Activated CD4-positive, alpha-beta T cell treated with anti-CD3 and anti-CD28 coated beads, Interleukin-2, amount 50 U/mL, for 24 hours (primary cell): ENCODE data around the gene OSGEPL1.
"Not testable (repeated sequence)": the region's sequence is repeated elsewhere in the genome, so short reads cannot be mapped to it uniquely, and the experiment has no call there.

Experiments used
- DNase-seq, 2 donors: peaks; one replicate each; pipeline ENCODE4 v3.0.0-alpha.2; 2020; ENCODE audit warnings: low read depth in 1 of 2, low spot score in 1 of 2

OSGEPL1 gene, protein sequence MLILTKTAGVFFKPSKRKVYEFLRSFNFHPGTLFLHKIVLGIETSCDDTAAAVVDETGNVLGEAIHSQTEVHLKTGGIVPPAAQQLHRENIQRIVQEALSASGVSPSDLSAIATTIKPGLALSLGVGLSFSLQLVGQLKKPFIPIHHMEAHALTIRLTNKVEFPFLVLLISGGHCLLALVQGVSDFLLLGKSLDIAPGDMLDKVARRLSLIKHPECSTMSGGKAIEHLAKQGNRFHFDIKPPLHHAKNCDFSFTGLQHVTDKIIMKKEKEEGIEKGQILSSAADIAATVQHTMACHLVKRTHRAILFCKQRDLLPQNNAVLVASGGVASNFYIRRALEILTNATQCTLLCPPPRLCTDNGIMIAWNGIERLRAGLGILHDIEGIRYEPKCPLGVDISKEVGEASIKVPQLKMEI

DNA sequence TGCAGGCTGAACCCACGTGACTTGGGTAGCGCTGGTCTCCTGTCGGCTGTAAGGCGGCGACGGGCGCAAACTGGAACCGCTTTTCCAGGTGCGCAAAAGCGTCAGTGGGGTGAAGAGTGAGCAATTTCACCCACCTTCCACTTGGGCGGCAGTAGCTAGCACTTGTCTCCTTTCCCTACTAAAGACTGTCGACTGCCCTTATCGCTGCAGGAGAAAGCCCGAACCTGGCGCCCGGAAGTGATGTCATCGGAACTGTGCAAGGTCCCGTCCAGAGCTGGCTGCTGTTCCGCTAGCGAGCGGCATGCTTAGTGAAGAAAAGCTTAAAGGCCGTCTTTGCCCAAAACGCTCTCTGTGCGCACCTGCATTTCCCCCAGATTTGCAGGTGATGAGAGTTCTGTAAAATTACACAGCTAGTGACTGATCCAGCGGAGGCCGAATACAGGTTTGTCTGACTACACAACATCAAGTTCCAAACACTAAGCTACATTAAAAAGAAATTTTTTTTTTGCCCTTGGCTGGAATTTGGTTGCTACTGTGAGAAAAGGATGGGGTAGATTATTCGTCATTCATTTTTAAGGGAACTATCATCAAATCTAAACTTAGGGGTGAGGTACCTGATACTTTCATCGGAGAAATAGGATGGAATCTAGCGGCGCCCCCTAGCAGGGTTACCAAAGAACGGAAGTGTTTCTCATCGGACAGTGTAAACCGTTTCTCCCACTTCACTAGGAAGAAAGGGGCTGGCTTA is at the start of gene OSGEPL1:
Gene OSGEPL1 (minus strand): TSS at position 242 of the 748 bp plus-strand sequence. CDS start 1,152 bp downstream, outside the sequence.
- DNase-seq: peak; percentile 84 to 93

DNA sequence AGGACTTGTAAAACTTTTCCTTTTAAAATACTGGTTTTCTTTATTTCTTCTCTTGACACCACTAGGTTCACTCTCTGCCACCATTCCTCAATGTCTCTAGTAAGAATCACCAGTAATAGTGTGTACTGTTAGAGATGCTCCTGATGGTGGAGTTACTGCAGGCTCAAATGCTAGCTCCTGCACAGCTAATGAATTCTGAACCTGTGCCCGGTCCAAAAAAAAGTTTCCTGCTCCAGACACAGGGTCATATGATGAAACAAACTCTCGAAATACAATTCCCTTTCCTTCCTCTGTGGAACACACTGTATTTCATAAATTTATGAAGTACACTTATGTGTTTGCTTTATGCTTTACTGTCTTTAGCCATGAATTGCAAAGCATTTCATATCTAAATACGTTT is 40.8 kb upstream of the OSGEPL1 start:
- no peak for DNase-seq

DNA sequence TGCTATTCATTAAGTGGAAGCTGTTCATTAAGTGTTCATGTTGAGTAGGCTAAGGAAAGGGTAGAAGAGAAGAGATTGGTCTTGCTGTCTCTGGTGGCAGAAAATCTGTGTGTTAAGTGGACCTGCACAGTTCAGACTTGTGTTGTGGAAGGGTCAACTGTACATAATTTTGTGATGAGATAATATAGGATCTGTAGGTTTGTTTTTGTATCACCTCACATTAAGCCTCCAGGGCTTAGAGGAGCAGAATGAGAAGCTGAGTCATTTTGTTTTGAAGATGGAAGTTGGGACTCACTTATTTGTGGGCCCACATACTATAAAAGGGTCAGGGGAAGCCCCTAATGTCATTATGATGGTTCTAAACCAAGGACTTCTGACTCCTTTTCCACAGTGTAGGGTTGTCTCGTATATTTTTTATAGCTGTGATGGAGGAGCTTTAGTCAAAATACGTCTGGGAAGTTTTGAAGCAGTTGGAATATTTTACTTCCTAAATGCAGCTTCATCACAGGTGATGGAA is 39.9 kb upstream of the OSGEPL1 start:
- DNase-seq: no peak

DNA sequence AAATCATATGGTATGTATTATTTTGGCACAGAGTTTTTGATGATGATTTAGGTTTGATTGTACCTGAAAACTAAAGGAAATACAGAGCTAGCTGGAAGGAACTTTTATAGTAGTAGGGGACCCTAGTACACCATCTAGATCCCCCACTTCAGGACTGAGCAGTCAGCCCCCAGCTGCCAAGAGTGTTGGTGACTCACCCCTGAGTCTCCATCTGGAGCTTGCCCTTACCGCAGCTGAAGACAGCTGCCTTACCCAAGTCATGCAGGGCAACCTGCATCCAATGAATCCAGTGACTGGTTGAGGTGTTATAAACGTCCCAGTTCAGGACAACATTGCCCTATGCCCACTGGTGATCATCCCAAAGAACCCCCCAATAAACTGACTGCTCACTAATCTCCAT is 36.9 kb upstream of the OSGEPL1 start:
- DNase-seq: no peak

DNA sequence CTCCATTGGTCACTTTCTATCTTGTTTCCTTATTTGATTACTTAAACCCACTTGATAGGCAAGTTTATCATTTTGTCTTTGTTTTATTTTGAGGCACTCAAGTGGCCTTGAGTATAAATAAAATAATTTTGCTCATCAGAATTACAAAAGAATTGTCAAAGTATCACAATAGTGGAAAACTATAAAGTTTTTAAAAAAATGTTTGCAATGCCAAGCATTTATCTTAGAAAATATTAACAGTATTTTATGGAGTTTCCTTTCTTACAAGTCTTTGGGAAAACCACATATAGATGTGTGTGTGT is 36.4 kb upstream of the OSGEPL1 start:
- DNase-seq: no peak

DNA sequence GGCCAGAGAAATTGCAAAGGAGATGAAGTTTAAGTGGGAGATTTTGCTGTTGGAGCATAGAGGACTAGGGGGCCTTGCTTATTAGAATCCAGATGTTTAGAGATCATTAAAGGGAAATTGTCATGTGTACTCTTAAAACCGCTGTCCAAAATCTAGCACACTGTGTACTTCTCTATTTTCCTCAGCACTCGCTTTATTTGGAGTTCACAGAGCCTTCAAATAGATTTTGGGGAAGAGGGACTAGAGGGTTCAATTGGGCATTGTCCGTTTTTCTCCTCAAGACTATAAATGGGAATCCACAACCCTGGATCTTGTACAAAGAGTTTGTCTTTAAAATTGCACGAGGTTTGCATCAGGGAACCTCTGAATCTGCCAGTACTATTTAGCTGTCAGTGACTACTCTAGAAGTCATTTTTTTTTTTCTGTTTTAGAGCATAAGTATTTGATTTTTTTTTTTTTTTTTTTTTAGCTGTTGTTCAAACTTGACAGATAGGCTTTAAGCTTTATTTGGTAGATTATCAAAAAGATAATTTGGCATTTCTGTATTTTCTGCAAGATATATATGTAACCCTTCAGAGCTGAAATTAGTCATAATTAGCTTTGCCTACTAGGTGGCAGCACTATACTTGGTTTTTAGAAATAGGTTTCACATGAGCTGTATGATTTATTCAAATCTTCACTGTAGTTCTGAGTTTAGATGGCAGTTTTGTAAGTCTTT is 35.9 kb upstream of the OSGEPL1 start:
- DNase-seq: no peak

DNA sequence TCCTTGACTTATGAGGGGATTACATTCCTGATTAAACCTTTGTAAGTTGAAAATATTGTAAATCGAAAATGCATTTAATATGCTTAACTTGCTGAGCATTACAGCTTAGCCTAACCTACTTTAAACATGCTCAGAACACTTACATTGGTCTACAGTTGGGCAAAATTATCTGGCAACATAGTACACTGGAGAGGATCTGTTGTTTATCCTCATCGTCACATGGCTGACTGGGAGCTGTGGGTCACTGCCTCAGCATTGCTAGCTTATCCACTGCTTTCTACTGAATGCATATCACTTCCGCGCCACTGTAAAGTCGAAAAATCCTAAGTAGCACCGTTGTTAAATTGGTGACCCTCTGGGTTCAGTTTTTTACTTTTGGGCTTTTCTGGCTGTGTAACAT is 35.3 kb upstream of the OSGEPL1 start:
- DNase-seq: no peak

DNA sequence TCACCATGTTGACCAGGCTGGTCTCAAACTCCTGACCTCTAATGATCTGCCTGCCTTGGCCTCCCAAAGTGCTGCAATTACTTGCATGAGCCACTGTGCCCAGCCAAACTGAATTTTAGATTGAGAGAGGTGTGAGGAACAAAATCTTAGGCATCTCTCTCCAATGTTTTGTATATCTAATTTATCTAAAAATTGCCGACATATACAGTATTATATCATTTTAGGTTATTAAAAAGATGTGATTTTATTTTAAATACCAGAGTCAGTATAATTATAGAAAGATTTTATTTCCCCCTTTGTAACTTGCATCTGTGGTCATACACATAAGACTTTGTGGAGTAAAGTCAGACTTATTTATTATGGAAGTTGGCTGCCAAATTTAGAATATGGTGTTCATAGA is 31.7 kb upstream of the OSGEPL1 start:
- DNase-seq: no peak

DNA sequence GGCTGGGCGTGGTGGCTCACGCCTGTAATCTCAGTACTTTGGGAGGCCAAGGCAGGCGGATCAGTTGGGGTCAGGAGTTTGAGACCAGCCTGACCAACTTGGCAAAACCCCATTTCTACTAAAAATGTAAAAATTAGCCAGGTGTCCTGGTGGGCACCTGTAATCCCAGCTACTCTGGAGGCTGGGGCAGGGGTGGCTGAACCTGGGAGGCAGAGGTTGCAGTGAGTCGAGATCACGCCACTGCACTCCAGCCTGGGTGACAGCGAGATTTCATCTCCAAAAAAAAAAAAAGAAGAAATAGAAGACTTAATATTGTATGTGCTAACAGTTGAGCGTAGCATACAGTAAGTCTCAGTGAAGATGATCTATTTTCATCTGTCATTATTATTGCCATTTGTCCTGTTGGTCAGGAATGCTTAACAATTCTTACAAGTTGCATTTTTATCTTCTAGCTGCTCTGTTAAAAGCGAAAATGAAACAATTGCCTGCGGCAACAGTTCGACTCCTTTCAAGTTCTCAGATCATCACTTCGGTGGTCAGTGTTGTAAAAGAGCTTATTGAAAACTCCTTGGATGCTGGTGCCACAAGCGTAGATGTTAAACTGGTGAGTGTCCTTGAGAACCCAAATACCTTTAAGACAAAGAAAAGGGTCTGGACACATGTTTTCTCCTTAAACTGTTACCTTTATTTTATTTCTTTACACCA is 28.9 kb upstream of the OSGEPL1 start:
- no peak for DNase-seq

DNA sequence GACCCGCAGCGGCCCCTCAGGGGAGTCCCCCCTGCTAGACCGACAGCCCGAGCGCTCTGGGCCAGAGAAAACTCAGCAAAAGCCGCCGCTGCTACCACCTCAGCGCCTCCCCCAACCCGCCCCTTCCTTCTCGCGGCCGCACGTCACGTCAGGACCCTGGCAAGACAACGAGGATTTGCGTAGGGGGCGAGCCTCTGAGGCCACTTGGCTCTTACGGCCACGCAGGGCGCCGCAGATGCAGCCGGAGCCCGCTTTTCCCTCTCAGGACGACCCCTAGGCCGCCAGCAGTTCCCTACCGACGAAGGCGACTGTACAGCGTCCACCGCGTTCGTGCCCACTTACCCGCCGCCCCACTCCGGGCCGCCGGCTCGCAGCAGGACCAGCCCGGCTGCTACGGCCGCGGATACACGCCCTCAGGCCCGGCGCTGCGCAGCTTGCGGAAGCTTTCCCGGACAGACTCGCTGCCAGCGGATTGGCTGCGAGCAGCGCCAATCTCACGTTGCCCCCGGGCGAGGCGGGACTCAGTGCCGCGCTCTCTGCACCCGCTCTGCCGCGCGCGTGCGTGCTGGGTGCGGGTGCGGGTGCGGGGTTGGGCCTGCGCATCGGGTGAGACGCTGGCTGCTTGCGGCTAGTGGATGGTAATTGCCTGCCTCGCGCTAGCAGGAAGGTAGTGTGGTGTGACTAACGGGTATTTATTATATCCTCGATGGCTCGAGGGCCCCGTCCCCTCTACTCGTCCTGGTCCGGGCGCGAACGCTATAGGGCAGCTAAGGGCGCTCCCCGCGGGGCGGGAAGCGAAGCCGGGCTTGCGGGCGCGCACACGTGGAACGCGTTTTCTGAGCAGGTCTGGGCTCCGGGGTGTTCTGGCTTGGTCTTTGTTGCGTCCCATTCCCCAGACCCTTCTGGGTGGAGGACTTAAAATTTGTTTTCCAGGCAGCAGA is 21.6 kb upstream of the OSGEPL1 start, which contains the start of the genes ORMDL1 and PMS1:
Gene ORMDL1 (minus strand): TSS at position 413 of the 941 bp plus-strand sequence. CDS start 1,744 bp downstream, outside the sequence.
Gene PMS1 (plus strand): TSS at position 524 of the 941 bp plus-strand sequence. CDS start 7,360 bp downstream, outside the sequence.
- DNase-seq: peak; percentile 85 to 91

DNA sequence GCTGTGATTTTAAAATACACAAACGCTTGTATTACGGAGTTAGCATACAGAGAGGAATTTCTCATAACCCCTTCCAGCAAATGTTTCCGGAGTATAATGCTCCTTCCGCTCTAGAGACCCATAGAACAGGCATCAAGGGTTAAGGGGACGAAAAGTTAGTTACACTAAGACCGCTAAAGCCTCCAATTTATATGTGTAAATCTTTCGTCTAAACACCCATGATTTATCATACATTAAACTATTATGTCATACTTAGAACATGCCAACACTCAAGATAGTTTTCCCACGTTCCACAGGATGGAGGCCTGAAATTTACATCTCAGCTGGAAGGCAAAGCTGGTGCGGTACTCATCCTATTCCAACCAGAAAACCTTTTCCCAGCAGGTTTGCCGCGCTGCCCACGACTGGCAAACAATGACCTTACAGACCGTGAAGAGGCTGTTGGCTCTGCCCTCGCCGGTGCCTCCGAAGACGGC is 20.9 kb upstream of the OSGEPL1 start:
- no peak for DNase-seq

DNA sequence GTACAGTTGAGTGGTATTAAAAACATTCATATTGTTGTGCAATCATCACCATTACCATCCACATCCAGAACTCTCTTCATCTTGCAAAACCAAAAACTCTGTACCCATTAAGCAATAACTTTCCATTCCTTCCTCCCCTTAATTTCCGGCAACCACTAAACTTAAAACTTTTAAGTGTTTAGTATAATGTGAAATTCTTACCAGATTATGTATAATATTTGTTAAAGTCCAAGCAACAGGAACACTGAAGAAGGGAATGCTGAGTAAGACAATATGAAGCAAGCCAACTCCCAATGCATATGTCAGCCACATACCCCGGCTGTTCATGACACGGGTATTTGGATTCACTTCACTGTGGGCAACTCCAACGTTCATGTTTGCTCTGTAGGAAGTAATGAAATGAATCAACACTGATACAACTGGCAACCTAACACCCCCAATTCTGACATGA is 19.7 kb upstream of the OSGEPL1 start:
- no peak for DNase-seq

DNA sequence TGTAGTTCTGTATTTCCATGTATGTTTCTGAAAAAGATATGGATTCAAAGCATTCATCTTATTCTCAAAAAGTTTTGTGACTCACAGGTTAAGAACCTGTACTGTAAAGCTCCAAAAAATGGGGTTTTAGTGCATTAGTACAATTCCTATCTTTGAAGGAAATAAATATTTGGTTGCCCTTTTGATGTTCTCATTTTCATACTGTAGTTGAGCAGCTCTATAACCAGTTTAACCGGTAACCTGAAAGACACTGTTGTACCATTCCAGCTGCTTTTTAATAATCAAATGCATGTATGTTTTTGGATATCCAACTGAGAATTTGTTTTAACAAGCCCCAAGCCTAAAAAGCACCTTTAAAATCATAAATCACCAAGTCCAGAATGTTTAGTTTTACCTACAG is 9.6 kb upstream of the OSGEPL1 start:
- DNase-seq: no peak

DNA sequence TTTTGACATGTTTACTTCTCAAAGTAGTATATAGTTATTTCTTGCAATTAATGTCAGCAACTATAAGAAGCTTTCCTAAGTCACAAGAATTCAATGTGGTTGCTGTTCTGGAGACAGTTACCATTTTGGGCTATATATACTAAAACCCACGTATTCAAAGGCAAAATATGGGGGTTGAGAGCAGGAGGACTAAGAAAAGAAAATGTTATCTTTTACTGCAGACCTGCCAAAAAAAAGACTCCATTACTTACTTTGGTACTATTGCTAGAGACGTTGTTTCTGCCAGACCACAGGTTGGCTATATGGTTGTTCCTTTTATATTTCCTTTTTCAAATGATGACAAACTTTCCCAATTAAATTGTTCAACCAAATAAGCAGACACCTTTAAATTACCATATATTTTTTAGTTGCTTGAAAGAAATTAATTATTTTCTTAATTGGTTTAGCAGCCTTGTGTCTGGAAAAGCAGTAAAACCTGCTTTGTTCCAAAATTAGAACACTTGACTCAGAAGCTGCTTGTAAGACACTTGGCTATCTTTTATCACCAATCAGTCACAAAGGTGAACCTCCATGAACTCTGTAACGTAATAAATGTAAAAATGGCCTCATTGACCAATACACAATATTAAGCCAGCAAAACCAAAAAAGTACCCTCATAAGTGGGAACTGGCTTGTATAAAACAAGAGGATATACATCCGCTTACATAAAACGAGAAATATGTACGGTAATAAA is 8.2 kb upstream of the OSGEPL1 start:
- DNase-seq: no peak

DNA sequence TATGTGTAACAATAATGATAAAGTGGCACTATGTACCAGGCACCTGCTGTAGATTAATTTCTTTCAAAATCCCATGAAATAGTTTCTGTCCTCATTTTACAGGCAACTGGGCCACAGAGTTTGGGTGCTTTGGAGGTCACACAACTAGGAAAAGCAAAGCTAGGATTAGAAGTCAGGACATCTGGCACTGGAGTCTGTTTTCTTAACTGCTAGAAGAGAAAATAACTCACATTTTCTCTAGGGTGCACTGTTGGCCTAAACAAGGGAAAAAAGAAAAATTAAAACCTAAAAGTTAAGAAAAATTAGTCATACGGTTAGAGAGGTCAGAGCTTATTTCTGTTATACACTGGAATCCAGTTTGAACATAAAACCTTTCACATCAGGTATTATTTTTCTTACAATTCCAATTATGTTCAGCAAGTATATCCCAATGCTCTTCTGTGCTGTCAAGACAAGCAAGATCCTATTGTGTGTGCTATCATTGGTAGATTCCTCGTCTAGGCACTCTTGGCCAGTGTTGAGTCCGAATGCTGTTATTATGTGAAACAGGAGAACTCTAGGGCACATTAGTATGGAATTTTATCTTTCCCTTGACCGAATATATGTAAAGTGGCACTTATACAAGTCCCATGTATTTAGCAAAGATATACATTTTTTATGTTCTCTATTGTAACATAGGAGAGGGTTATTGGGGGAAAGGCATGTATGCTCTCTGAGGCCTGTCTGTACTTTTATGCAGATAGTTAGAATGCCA is 1.5 kb upstream of the OSGEPL1 start:
- DNase-seq: no peak

DNA sequence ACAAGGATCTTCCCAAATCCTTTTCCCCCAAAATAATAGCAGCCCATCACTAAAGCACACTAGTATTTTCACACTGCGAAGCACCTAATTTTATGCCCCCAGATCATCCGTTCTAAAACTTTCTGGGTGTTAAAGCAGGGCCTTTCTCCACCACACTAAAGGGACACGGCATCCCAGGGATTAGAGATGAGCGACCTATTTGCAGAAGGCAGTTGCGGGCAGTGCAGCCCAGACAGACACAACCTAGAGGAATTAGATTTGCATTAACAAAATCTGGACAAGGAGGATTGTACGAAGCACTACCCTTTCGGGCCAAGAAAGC is 402 bp downstream of the OSGEPL1 start:
- no peak for DNase-seq

DNA sequence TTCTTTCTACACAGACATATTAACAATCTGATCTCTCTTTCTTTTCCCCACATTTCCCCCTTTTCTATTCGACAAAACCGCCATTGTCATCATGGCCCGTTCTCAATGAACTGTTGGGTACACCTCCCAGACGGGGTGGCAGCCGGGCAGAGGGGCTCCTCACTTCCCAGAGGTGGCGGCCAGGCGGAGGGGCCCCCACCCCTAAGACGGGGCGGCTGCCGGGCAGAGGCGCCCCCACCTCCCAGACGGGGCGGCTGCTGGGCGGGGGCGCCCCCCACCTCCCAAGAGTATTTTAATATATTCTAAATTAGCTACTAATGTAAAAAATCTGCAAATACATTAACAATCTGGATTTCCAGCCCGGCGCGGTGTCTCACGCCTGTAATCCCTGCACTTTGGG is 2.4 kb downstream of the OSGEPL1 start:
- DNase-seq: not testable (repeated sequence)

DNA sequence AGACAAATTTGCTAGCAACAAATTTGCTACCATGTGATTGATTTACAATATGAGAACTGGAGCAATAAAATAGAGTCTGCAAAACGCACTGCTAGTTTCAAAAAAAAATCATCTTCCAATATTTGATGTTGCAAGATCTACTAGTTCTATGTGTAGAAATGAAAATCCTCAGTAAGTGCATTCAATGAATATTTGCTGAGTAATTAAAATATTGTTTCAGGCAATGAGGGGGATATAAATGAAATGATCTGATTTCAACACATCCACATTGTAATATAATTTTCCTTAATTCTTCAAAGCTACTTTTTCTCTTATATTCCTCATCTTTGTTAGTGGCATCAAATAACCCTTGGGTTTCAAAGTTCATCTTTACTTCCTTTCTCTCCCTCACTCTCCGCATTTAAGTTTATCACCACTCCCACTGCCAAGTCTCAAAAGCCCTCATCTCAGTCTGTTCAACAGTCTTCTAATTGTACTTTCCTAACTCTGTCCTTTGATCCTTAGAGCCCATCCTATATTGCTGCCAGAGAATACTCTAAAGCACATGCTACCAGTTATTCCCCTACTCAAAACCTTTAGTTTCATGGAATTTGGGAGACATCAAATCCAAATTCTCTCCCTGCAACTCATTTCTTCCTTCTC is 6.2 kb downstream of the OSGEPL1 start:
- no peak for DNase-seq
